HepG2 (cell line): ENCODE measurements around the gene SHPK. TPM values are rescaled to one million over a fixed set of nuclear protein-coding genes. Genes with fewer than 3 reads are reported as not detected.

Source experiments
- EP300 ChIP-seq, 3 experiments: sonication (generic) in 1 of 3; formaldehyde crosslinking in 1 of 3; IDR thresholded peaks; 2 replicates each; pipeline versions ENCODE4 v1.5.1 to v1.6.1; 2011 to 2020; ENCODE audit warnings: low read depth in 2 of 3, low read length in 2 of 3, borderline replicate concordance in 1 of 3, improper control_type of control experiment in 1 of 3, mild to moderate bottlenecking in 1 of 3, missing genetic modification reagents in 1 of 3, moderate library complexity in 1 of 3
- HMGA1 ChIP-seq: sonication (generic); formaldehyde crosslinking; conservative IDR thresholded peaks from 2 replicates; pipeline ENCODE4 v1.4.0; 2020; ENCODE audit warnings: missing genetic modification reagents
- KDM3A ChIP-seq: IDR thresholded peaks from 2 replicates; pipeline ENCODE4 v1.6.1; 2018; ENCODE audit warnings: low read depth, missing compliant biosample characterization
- KLF16 ChIP-seq, 2 experiments: sonication (generic) in 1 of 2; formaldehyde crosslinking in 1 of 2; IDR thresholded peaks; 2 replicates each; pipeline versions ENCODE4 v1.6.1 to v1.8.0; 2016 to 2023; ENCODE audit warnings: missing genetic modification reagents in 2 of 2, missing compliant biosample characterization in 1 of 2
- NR2C2 ChIP-seq: sonication (generic); formaldehyde crosslinking; IDR thresholded peaks from 2 replicates; pipeline ENCODE4 v1.4.0; 2020; ENCODE audit warnings: missing genetic modification reagents, mild to moderate bottlenecking, moderate library complexity, borderline replicate concordance
- PAX8 ChIP-seq: sonication (generic); formaldehyde crosslinking; IDR thresholded peaks from 2 replicates; pipeline ENCODE4 v1.8.0; 2022; ENCODE audit warnings: mild to moderate bottlenecking, missing genetic modification reagents, borderline replicate concordance
- PPARG ChIP-seq: conservative IDR thresholded peaks from 2 replicates; pipeline ENCODE4 v1.6.1; 2016; ENCODE audit warnings: missing biosample characterization, missing genetic modification reagents
- SNRNP70 ChIP-seq: fragments of 200-400 bp; formaldehyde crosslinking; IDR thresholded peaks from 2 replicates; pipeline ENCODE4 v1.6.1; 2017; ENCODE audit warnings: mild to moderate bottlenecking, low read depth, low read length, moderate library complexity
- SOX5 ChIP-seq: IDR thresholded peaks from 2 replicates; pipeline ENCODE4 v1.6.1; 2016; ENCODE audit warnings: borderline replicate concordance
- STAG1 ChIP-seq: sonication (generic); formaldehyde crosslinking; IDR thresholded peaks from 2 replicates; pipeline ENCODE4 v1.4.0; 2020; ENCODE audit warnings: missing genetic modification reagents
- ZMYM2 ChIP-seq: sonication (generic); formaldehyde crosslinking; IDR thresholded peaks from 2 replicates; pipeline ENCODE4 v1.8.0; 2022; ENCODE audit warnings: mild to moderate bottlenecking, missing genetic modification reagents
- ZNF318 ChIP-seq: sonication (generic); formaldehyde crosslinking; IDR thresholded peaks from 2 replicates; pipeline ENCODE4 v1.4.0; 2020; ENCODE audit warnings: mild to moderate bottlenecking, missing genetic modification reagents
- ZNF550 ChIP-seq: sonication (generic); formaldehyde crosslinking; IDR thresholded peaks from 2 replicates; pipeline ENCODE4 v1.4.0; 2020; ENCODE audit warnings: mild to moderate bottlenecking, missing genetic modification reagents, borderline replicate concordance
- ZNF614 ChIP-seq: IDR thresholded peaks from 2 replicates; pipeline ENCODE4 v1.6.1; 2018; ENCODE audit warnings: missing biosample characterization, missing genetic modification reagents, inconsistent platforms, borderline replicate concordance
- polyA plus RNA-seq, 8 experiments: library from polyadenylated mRNA; depleted of rRNA in 3 of 8; stranded (reverse) in 7 of 8; unstranded in 1 of 8; fragments of >200 nt; fragmentation: Illumina TruSeq in 4 of 8; extraction: Trizol in 4 of 8; gene quantifications; 2 replicates each; pipeline versions ENCODE4 v1.2.1 to v1.2.3, GENCODE V29; 2011 to 2016; ENCODE audit warnings: low read depth in 4 of 8, missing spikeins in 1 of 8, mixed read lengths in 1 of 8; ENCODE audit not compliant: insufficient read depth in 1 of 8
- total RNA-seq, 5 experiments: library from RNA; depleted of rRNA; stranded (reverse); fragments of >200 nt; fragmentation: Illumina TruSeq; extraction: Trizol; gene quantifications; 2 replicates each; pipeline ENCODE4 v1.2.3, GENCODE V29; 2016; ENCODE audit warnings: low read depth in 1 of 5
- TF ChIP-seq, protein P1 (sequence below): sonication (generic); formaldehyde crosslinking; IDR thresholded peaks from 2 replicates; pipeline ENCODE4 v1.4.0; 2020; ENCODE audit warnings: missing genetic modification reagents, borderline replicate concordance

SHPK gene
- total and polyA plus RNA-seq, 2 of the 13 experiments (the other 11 are each of a cell fraction or from before 2014, with no cell fraction given): 16.2 to 30.9 TPM

- TF ChIP-seq, protein P1, sequence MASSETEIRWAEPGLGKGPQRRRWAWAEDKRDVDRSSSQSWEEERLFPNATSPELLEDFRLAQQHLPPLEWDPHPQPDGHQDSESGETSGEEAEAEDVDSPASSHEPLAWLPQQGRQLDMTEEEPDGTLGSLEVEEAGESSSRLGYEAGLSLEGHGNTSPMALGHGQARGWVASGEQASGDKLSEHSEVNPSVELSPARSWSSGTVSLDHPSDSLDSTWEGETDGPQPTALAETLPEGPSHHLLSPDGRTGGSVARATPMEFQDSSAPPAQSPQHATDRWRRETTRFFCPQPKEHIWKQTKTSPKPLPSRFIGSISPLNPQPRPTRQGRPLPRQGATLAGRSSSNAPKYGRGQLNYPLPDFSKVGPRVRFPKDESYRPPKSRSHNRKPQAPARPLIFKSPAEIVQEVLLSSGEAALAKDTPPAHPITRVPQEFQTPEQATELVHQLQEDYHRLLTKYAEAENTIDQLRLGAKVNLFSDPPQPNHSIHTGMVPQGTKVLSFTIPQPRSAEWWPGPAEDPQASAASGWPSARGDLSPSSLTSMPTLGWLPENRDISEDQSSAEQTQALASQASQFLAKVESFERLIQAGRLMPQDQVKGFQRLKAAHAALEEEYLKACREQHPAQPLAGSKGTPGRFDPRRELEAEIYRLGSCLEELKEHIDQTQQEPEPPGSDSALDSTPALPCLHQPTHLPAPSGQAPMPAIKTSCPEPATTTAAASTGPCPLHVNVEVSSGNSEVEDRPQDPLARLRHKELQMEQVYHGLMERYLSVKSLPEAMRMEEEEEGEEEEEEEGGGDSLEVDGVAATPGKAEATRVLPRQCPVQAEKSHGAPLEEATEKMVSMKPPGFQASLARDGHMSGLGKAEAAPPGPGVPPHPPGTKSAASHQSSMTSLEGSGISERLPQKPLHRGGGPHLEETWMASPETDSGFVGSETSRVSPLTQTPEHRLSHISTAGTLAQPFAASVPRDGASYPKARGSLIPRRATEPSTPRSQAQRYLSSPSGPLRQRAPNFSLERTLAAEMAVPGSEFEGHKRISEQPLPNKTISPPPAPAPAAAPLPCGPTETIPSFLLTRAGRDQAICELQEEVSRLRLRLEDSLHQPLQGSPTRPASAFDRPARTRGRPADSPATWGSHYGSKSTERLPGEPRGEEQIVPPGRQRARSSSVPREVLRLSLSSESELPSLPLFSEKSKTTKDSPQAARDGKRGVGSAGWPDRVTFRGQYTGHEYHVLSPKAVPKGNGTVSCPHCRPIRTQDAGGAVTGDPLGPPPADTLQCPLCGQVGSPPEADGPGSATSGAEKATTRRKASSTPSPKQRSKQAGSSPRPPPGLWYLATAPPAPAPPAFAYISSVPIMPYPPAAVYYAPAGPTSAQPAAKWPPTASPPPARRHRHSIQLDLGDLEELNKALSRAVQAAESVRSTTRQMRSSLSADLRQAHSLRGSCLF: no peak
- TF ChIP-seq NR2C2 (CRISPR knock-in tag) (peak; percentile 87), STAG1 (0 out of 2 replicates have a peak, but pooled peaks have one; percentile 8), PAX8 (peak; percentile 24; the same call in 1 of the 2 replicates), EP300 (IDR thresholded peaks at IDR 0.05; ENCODE audit: low read depth in 2 of 2, low read length in 2 of 2) (no peak; a peak in 1 of 4 replicates), EP300 (CRISPR knock-in tag; IDR thresholded peaks at IDR 0.05; ENCODE audit: borderline replicate concordance) (no peak), SOX5 (CRISPR knock-in tag) (no peak), PPARG (CRISPR knock-in tag) (0 out of 2 replicates have a peak, but pooled peaks have one; percentile 13), ZNF550 (CRISPR knock-in tag) (peak; percentile 27; the same call in 1 of the 2 replicates), ZMYM2 (CRISPR knock-in tag) (no peak), KLF16 (CRISPR knock-in tag; IDR thresholded peaks at IDR 0.05) (peak in 1 of 2 experiments; percentile 16; a peak in 1 of 4 replicates), KDM3A (CRISPR knock-in tag) (no peak), SNRNP70 (no peak), HMGA1 (CRISPR knock-in tag) (no peak), ZNF614 (CRISPR knock-in tag) (no peak), ZNF318 (CRISPR knock-in tag) (peak; percentile 73; the same call in 1 of the 2 replicates)
Measured at GRCh38 chr17:3636154-3636907, at the start of gene SHPK, which contains the start of gene CTNS (continued).
